ENCODE results near the gene TSHZ2. TPM values are rescaled to one million over a fixed set of nuclear protein-coding genes. Genes with fewer than 3 reads are reported as not detected.

Gene TSHZ2
- total RNA-seq, 3 donors from 2014 or later (not counting 1 experiment from before 2014, with no cell fraction given) = 1.8 to 1.9 TPM; not detected in 1

- H3K27ac Mint-ChIP-seq = no peak overlapping the region
Measured at GRCh38 chr20:53081916-53082863, 110.0 kb downstream of the TSHZ2 start.

DNA sequence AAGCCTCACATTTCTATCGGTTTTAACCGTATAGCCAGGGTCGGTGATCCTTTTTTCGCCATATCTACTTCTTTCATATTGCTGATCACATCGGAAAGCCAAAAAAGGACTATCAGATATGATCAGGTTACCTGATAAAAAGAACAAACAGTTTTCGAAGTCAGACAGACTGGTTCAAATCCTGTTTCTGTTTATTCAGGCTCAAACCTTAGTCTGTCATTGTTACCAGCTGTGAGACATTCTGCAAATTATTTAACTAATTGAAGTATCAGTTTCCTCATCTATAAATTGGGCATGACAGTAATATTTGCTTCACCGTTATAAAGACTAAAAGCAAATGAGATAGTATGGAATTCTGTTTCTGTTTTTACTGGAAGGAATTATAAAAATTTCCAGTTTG lies 111.3 kb downstream of the TSHZ2 start:
- no peaks in the 10 kb centered on the region for H3K9me3 Mint-ChIP-seq
- Histone ChIP-seq H3K27me3 (ENCODE audit: control insufficient read depth, insufficient read depth, low read length) (no peaks in the 10 kb centered on the region), H3K36me3 (ENCODE audit: control insufficient read depth, insufficient read depth, low read length) (no peaks in the 10 kb centered on the region), H3K4me1 (ENCODE audit: control insufficient read depth, insufficient read depth, low read length) (no peaks in the 10 kb centered on the region), H3K27ac (ENCODE audit: low read length) (no peak overlapping the region), H3K4me3 (ENCODE audit: low read length) (no peak overlapping the region), H3K9me3 (ENCODE audit: control insufficient read depth, insufficient read depth, low read length) (no peaks in the 10 kb centered on the region)
- no peak for TF ChIP-seq CTCF (IDR thresholded peaks at IDR 0.05)
- H3K36me3 Mint-ChIP-seq = no peaks in the 10 kb centered on the region
- WGBS (ENCODE audit: insufficient coverage) = 85% methylated on average over 6 of the region's 7 CpGs
- ATAC-seq = no peak
- H3K4me3 Mint-ChIP-seq = no peak overlapping the region
- H3K4me1 Mint-ChIP-seq = no peaks in the 10 kb centered on the region
- H3K27ac Mint-ChIP-seq = no peak overlapping the region
- DNase-seq = no peak
- intact Hi-C loops (cut with micrococcal nuclease) = no loop called here
- H3K27me3 Mint-ChIP-seq (ENCODE audit: low read depth in 2 of 2) = peaks cover 3 to 8% of the 10 kb centered on the region in 2 donors

More at GRCh38 chr20:53081916-53082863, 110.0 kb downstream of the TSHZ2 start:
- DNase-seq = no peak
- intact Hi-C loops (cut with micrococcal nuclease) = no loop called here
- Mint-ChIP-seq H3K9me3 (no peaks in the 10 kb centered on the region), H3K27me3 (ENCODE audit: low read depth in 2 of 2) (peaks cover 0 to 3% of the 10 kb centered on the region in 2 donors), H3K4me1 (no peaks in the 10 kb centered on the region), H3K36me3 (no peaks in the 10 kb centered on the region), H3K4me3 (no peak overlapping the region)
- no peaks in the 10 kb centered on the region for H3K4me1 ChIP-seq (ENCODE audit: control insufficient read depth, insufficient read depth, low read length)
- 81% methylated on average over 8 of the region's 10 CpGs for WGBS (ENCODE audit: insufficient coverage)
- TF ChIP-seq CTCF (IDR thresholded peaks at IDR 0.05) = no peak
- H3K36me3 ChIP-seq (ENCODE audit: control insufficient read depth, insufficient read depth, low read length) = no peaks in the 10 kb centered on the region
- no peaks in the 10 kb centered on the region for H3K9me3 ChIP-seq (ENCODE audit: control insufficient read depth, insufficient read depth, low read length)
- H3K27me3 ChIP-seq (ENCODE audit: control insufficient read depth, insufficient read depth, low read length) = no peaks in the 10 kb centered on the region
- H3K27ac ChIP-seq (ENCODE audit: low read length) = no peak overlapping the region
- H3K4me3 ChIP-seq (ENCODE audit: low read length) = no peak overlapping the region
- no peak for ATAC-seq

DNA sequence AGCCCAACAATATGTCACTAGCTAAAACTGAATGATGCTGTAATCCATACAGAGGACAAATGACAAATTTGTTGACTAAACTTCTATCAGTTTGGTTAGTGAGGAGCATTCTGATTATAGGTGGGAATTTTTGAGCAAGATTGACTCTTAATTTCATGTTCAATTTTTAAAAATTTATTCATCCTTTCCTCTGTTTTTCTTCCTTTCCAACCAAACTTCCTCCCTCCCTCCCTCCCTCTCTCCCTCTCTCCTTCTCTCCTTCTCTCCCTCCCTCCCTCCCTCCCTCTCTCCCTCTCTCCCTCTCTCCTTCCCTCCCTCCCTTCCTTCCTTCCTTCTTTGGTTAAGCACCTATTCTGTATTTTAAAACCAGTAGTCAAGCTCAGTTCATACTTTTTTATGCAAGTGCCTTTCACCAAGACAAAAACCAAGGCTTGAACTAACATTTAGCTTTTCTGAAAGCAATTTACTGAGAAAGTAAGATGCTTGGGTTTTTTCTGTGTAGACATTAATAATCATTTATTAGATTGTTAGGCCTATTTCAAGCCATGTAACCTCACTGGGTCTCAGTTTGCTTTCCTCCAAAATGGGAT lies 112.3 kb downstream of the TSHZ2 start:
- H3K4me1 ChIP-seq (ENCODE audit: control insufficient read depth, insufficient read depth, low read length) = no peaks in the 10 kb centered on the region
- no peak overlapping the region for H3K27ac ChIP-seq (ENCODE audit: low read length)
- no peak overlapping the region for H3K4me3 Mint-ChIP-seq
- intact Hi-C loops (cut with micrococcal nuclease) = no loop called here
- H3K27me3 ChIP-seq (ENCODE audit: control insufficient read depth, insufficient read depth, low read length) = no peaks in the 10 kb centered on the region
- H3K9me3 Mint-ChIP-seq = no peaks in the 10 kb centered on the region
- no peaks in the 10 kb centered on the region for H3K36me3 ChIP-seq (ENCODE audit: control insufficient read depth, insufficient read depth, low read length)
- no peaks in the 10 kb centered on the region for H3K36me3 Mint-ChIP-seq
- no peak for DNase-seq
- no peak for TF ChIP-seq CTCF (IDR thresholded peaks at IDR 0.05)
- H3K9me3 ChIP-seq (ENCODE audit: control insufficient read depth, insufficient read depth, low read length) = no peaks in the 10 kb centered on the region
- H3K4me1 Mint-ChIP-seq = no peaks in the 10 kb centered on the region
- no peak overlapping the region for H3K27ac Mint-ChIP-seq
- H3K27me3 Mint-ChIP-seq (ENCODE audit: low read depth in 2 of 2) = peaks cover 4 to 8% of the 10 kb centered on the region in 2 donors
- ATAC-seq = no peak
- H3K4me3 ChIP-seq (ENCODE audit: low read length) = no peak overlapping the region
